Right lobe of liver (tissue), 4 donors: ENCODE data around the gene AMDHD1.

ENCODE experiments used
- CTCF ChIP-seq, 4 donors: fragments of 200-600 bp in 3 of 4; fragments of 450-650 bp in 1 of 4; IDR thresholded peaks; one replicate each; pipeline versions ENCODE4 v1.5.1 to v1.8.0; 2016 to 2022; ENCODE audit warnings: antibody characterized with exemption in 4 of 4, mild to moderate bottlenecking in 2 of 4
- POLR2A ChIP-seq: fragments of 450-650 bp; IDR thresholded peaks from one replicate; pipeline ENCODE4 v1.6.1; 2017; ENCODE audit warnings: antibody characterized with exemption, mild to moderate bottlenecking
- donor health status: DM: no; HTN: no; CAD: no.
- donor health status: DM: no; HTN: no; CAD: no.
- donor health status: DM: no; HTN: yes; CAD: no.

- TF ChIP-seq CTCF (IDR thresholded peaks at IDR 0.05), result no peak
- no peak for TF ChIP-seq POLR2A
Observed at GRCh38 chr12:95955549-95956159, 12.5 kb downstream of the AMDHD1 start.
